ENCODE measurements around the gene DPF3. TPM values are rescaled to one million over a fixed set of nuclear protein-coding genes. Genes with fewer than 3 reads are reported as not detected.

DPF3 gene
- total and polyA plus RNA-seq, 2 donors (not counting 1 experiment from before 2014, with no cell fraction given): 3.4 to 10.2 TPM

DNA sequence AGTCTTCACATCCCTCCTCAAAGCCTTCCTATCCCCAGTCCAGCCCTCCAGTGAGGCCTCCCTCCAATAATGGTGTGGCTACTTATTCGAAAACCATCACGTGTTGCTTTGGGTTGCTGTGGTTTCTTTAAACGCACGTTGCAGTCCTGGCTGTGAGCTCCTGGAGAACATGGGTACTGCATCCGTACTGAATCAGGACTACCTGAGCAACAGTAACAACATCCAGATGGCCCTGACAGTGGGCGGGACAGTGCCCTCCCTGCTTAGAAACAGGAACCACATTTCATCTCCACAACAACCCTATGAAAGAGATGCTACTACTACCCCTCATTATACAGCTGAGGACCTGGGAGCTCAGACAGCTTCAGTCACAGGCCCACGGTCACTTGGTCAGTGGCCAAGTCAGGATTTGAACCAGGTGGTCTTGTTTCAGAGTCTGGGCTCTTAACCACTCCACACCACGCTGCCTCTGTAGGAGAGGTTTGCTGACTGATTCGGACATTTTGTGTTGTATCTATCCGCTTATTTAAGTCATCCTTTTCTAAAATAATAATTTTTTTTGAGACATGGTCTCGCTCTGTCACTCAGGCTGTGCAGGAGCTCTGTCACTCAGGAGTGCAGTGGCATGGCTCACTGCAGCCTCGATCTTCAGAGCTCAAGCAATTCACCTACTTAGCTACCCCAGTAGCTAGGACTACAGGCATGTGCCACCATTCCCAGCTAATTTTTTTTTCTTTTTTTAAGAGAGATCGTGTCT lies 104.8 kb downstream of the DPF3 start:
- ATAC-seq (ENCODE audit: low read depth): peak; percentile 45

DNA sequence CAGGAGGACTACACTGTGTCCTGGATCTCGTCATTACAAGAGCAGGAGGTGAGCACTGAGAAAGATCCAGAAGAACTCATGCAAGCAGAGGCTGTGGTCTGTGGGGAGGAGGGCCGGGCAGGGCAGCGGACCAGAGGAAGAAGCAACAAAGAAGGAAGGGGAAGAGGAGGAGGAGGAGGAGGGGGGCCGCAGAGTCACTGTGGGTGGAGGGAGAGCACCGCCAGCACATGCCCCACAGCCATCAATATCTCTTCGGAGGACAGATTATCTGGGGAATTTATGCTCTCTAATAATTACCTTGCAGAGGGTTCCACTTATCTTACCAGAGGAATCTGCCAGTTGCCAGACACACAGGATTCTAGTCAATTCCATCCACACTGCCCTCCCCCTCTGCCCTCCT lies 105.6 kb downstream of the DPF3 start:
- peak overlapping the region; percentile 20 for H3K9ac ChIP-seq (ENCODE audit: low read length)
- H3K27me3 Mint-ChIP-seq: no peaks in the 10 kb centered on the region
- DNase-seq (peak; percentile 37), ATAC-seq (ENCODE audit: low read depth) (peak; percentile 61)
- TF ChIP-seq EZH2 (IDR thresholded peaks at IDR 0.05; ENCODE audit: borderline replicate concordance, insufficient read depth, low read depth, low read length, poor library complexity, severe bottlenecking): no peak
- TF ChIP-seq, protein P1, sequence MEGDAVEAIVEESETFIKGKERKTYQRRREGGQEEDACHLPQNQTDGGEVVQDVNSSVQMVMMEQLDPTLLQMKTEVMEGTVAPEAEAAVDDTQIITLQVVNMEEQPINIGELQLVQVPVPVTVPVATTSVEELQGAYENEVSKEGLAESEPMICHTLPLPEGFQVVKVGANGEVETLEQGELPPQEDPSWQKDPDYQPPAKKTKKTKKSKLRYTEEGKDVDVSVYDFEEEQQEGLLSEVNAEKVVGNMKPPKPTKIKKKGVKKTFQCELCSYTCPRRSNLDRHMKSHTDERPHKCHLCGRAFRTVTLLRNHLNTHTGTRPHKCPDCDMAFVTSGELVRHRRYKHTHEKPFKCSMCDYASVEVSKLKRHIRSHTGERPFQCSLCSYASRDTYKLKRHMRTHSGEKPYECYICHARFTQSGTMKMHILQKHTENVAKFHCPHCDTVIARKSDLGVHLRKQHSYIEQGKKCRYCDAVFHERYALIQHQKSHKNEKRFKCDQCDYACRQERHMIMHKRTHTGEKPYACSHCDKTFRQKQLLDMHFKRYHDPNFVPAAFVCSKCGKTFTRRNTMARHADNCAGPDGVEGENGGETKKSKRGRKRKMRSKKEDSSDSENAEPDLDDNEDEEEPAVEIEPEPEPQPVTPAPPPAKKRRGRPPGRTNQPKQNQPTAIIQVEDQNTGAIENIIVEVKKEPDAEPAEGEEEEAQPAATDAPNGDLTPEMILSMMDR (IDR thresholded peaks at IDR 0.05): no peak
- H3K9me3 Mint-ChIP-seq (ENCODE audit: insufficient read depth): no peaks in the 10 kb centered on the region
- H3K27ac ChIP-seq (ENCODE audit: low read length in 2 of 2): no peak overlapping the region
- peaks cover 12% of the 10 kb centered on the region for H4K20me1 ChIP-seq (ENCODE audit: control insufficient read depth, insufficient read depth, low read length, poor library complexity, severe bottlenecking)
- H3K4me1 Mint-ChIP-seq: peaks cover 57% of the 10 kb centered on the region
- H3K4me2 ChIP-seq (replicated peaks; ENCODE audit: low read depth, low read length, poor library complexity, severe bottlenecking): peak overlapping the region; percentile 55
- ChIA-PET POLR2A (no interaction called here), CTCF (no interaction called here)
- H3K27me3 ChIP-seq (replicated peaks in 1 of 4; ENCODE audit: control extremely low read depth in 1 of 4, control insufficient read depth in 3 of 4, insufficient read depth in 4 of 4, low read length in 3 of 4): no peaks in the 10 kb centered on the region
- H3K27ac Mint-ChIP-seq: peak overlapping the region; percentile 13
- H3K4me1 ChIP-seq (ENCODE audit: control insufficient read depth in 2 of 2, insufficient read depth in 2 of 2, low read length in 2 of 2): peaks cover 29 to 40% of the 10 kb centered on the region in 2 donors
- no peaks in the 10 kb centered on the region for H3K9me3 ChIP-seq (ENCODE audit: control extremely low read depth in 1 of 3, control insufficient read depth in 2 of 3, insufficient read depth in 1 of 3, low read length in 2 of 3)
- intact Hi-C loops (cut with micrococcal nuclease): no loop called here
- no peaks in the 10 kb centered on the region for H3K36me3 ChIP-seq (replicated peaks in 1 of 2; ENCODE audit: control extremely low read depth in 1 of 2, control insufficient read depth in 1 of 2, extremely low read depth in 1 of 2, insufficient read depth in 2 of 2, low read length in 1 of 2)
- no peak overlapping the region for H3K4me3 ChIP-seq (ENCODE audit: control extremely low read depth in 1 of 5, extremely low read depth in 1 of 5, insufficient read depth in 1 of 5, low read depth in 2 of 5, low read length in 4 of 5)
- WGBS (ENCODE audit: insufficient coverage): 25% methylated on average over 2 of the region's 6 CpGs
- H3K79me2 ChIP-seq (ENCODE audit: control insufficient read depth, insufficient read depth, low read length): peaks cover 37% of the 10 kb centered on the region
- peak overlapping the region; percentile 39 for H2AFZ ChIP-seq (ENCODE audit: insufficient read depth, low read depth, low read length, poor library complexity, severe bottlenecking)
- H3K4me3 Mint-ChIP-seq: peak overlapping the region; percentile 44

More for the DNA sequence above, 104.8 kb downstream of the DPF3 start:
- H3K79me2 ChIP-seq (ENCODE audit: control insufficient read depth, insufficient read depth, low read length): peaks cover 37% of the 10 kb centered on the region
- H3K27me3 ChIP-seq (replicated peaks in 1 of 4; ENCODE audit: control extremely low read depth in 1 of 4, control insufficient read depth in 3 of 4, insufficient read depth in 4 of 4, low read length in 3 of 4): no peaks in the 10 kb centered on the region
- H3K4me3 Mint-ChIP-seq: peak overlapping the region; percentile 35
- TF ChIP-seq, protein P1 (IDR thresholded peaks at IDR 0.05): no peak
- no peak for TF ChIP-seq EZH2 (IDR thresholded peaks at IDR 0.05; ENCODE audit: borderline replicate concordance, insufficient read depth, low read depth, low read length, poor library complexity, severe bottlenecking)
- DNase-seq: peak; percentile 16
- intact Hi-C loops (cut with micrococcal nuclease): no loop called here
- ChIA-PET POLR2A (no interaction called here), CTCF (no interaction called here)
- 94% methylated on average over 10 of the region's 13 CpGs for WGBS (ENCODE audit: insufficient coverage)
- peak overlapping the region in 1 of 2 donors; percentile 16 for H3K27ac ChIP-seq (ENCODE audit: low read length in 2 of 2)
- no peak overlapping the region for H3K9ac ChIP-seq (ENCODE audit: low read length)
- H3K4me2 ChIP-seq (replicated peaks; ENCODE audit: low read depth, low read length, poor library complexity, severe bottlenecking): peak overlapping the region; percentile 55
- peaks cover 19% of the 10 kb centered on the region for H4K20me1 ChIP-seq (ENCODE audit: control insufficient read depth, insufficient read depth, low read length, poor library complexity, severe bottlenecking)
- H3K9me3 ChIP-seq (ENCODE audit: control extremely low read depth in 1 of 3, control insufficient read depth in 2 of 3, insufficient read depth in 1 of 3, low read length in 2 of 3): no peaks in the 10 kb centered on the region
- H3K4me1 Mint-ChIP-seq: peaks cover 58% of the 10 kb centered on the region
- H3K27ac Mint-ChIP-seq: peak overlapping the region; percentile 82
- H3K4me3 ChIP-seq (ENCODE audit: control extremely low read depth in 1 of 5, extremely low read depth in 1 of 5, insufficient read depth in 1 of 5, low read depth in 2 of 5, low read length in 4 of 5): no peak overlapping the region
- H2AFZ ChIP-seq (ENCODE audit: insufficient read depth, low read depth, low read length, poor library complexity, severe bottlenecking): no peak overlapping the region
- H3K4me1 ChIP-seq (ENCODE audit: control insufficient read depth in 2 of 2, insufficient read depth in 2 of 2, low read length in 2 of 2): peaks cover 29 to 40% of the 10 kb centered on the region in 2 donors
- H3K9me3 Mint-ChIP-seq (ENCODE audit: insufficient read depth): no peaks in the 10 kb centered on the region
- no peaks in the 10 kb centered on the region for H3K27me3 Mint-ChIP-seq
- no peaks in the 10 kb centered on the region for H3K36me3 ChIP-seq (replicated peaks in 1 of 2; ENCODE audit: control extremely low read depth in 1 of 2, control insufficient read depth in 1 of 2, extremely low read depth in 1 of 2, insufficient read depth in 2 of 2, low read length in 1 of 2)

All from B cell (primary cell).